HepG2 (cell line): Measurements from ENCODE around the gene SNX18. TPM values are rescaled to one million over a fixed set of nuclear protein-coding genes. Genes with fewer than 3 reads are reported as not detected.

Experiments
- ATAC-seq: fragments of 200-7000 bp; cut with Tn5 transposase; 3 replicates; pipeline ENCODE4 v1.9.1; 2020; ENCODE audit warnings: mild to moderate bottlenecking, moderate library complexity
- BruUV-seq: library from RNA; stranded (reverse); fragments of 400-500 nt; replicated peaks from 2 replicates; lab custom pipeline; 2021; lab: Mats Ljungman, UMichigan
- CTCF ChIA-PET: fragments of 300-600 bp; formaldehyde crosslinking; extraction: SDS; loops from one replicate; lab custom pipeline; 2021; ENCODE audit warnings: low total read pairs, inconsistent platforms, low intra/inter-chr PET ratio; lab: Yijun Ruan, JAX
- POLR2A ChIA-PET: fragments of 350-600 bp; sonication (Branson Sonifier 250); formaldehyde crosslinking; loops from one replicate; lab custom pipeline; 2020; ENCODE audit warnings: antibody characterized with exemption, inconsistent platforms; lab: Yijun Ruan, JAX
- DNase-seq: peaks from one replicate; pipeline ENCODE4 v3.0.0-alpha.2; 2015; ENCODE audit warnings: low spot score
- FAIRE-seq: peaks from 3 replicates; lab custom pipeline; 2011; peaks lifted over from hg19 to GRCh38; lab: Jason Lieb, UNC
- H2AFZ ChIP-seq: one replicate; pipeline ENCODE4 v1.6.1; 2011; ENCODE audit warnings: low read length, inconsistent platforms
- H3K27ac ChIP-seq: fragments of 300-600 bp; 3 replicates; pipeline ENCODE4 v1.8.0; 2011; ENCODE audit warnings: mixed run types, mild to moderate bottlenecking, mixed read lengths, low read length, inconsistent platforms; ENCODE audit not compliant: insufficient read depth; ENCODE audit errors: extremely low read length
- H3K27me3 ChIP-seq, 2 experiments: fragments of 200-600 bp in 1 of 2; 2 replicates in 1 of 2; 3 replicates in 1 of 2; pipeline versions ENCODE4 v1.6.0 to v1.8.0; 2011; ENCODE audit warnings: low read length in 2 of 2, mild to moderate bottlenecking in 2 of 2, moderate library complexity in 2 of 2, inconsistent platforms in 1 of 2; ENCODE audit not compliant: insufficient read depth in 2 of 2, control insufficient read depth in 1 of 2
- H3K36me3 ChIP-seq, 2 experiments: fragments of 200-600 bp in 1 of 2; replicated peaks in 1 of 2; 2 replicates in 1 of 2; 3 replicates in 1 of 2; pipeline versions ENCODE4 v1.5.1 to v1.8.0; 2011; ENCODE audit warnings: low read length in 2 of 2, inconsistent platforms in 1 of 2; ENCODE audit not compliant: insufficient read depth in 2 of 2, control insufficient read depth in 1 of 2
- H3K4me1 ChIP-seq: 2 replicates; pipeline ENCODE4 v1.5.1; 2012; ENCODE audit warnings: low read length, inconsistent platforms; ENCODE audit not compliant: insufficient read depth
- H3K4me2 ChIP-seq: 2 replicates; pipeline ENCODE4 v1.6.0; 2011; ENCODE audit warnings: low read depth, low read length, inconsistent platforms
- H3K4me3 ChIP-seq, 3 experiments: fragments of 200-600 bp in 1 of 3; sonication (generic), shearing (Covaris generic) in 1 of 3; replicated peaks in 1 of 3; 2 replicates each; pipeline ENCODE4 v1.5.1; 2011 to 2016; ENCODE audit warnings: low read length in 3 of 3, inconsistent platforms in 2 of 3, low read depth in 2 of 3, mild to moderate bottlenecking in 2 of 3, control low read depth in 1 of 3, mixed read lengths in 1 of 3; ENCODE audit not compliant: insufficient read depth in 1 of 3
- H3K79me2 ChIP-seq: one replicate; pipeline ENCODE4 v1.6.1; 2011; ENCODE audit warnings: low read length, inconsistent platforms; ENCODE audit not compliant: insufficient read depth
- H3K9ac ChIP-seq: 2 replicates; pipeline ENCODE4 v1.6.0; 2011; ENCODE audit warnings: mild to moderate bottlenecking, low read depth, low read length, inconsistent platforms; ENCODE audit not compliant: insufficient read depth
- H3K9me3 ChIP-seq: 2 replicates; pipeline ENCODE4 v1.5.1; 2012; ENCODE audit warnings: mild to moderate bottlenecking, low read length
- H4K20me1 ChIP-seq: 2 replicates; pipeline ENCODE4 v1.6.0; 2011; ENCODE audit warnings: inconsistent platforms, mild to moderate bottlenecking, low read length, moderate library complexity; ENCODE audit not compliant: insufficient read depth
- AKAP8 ChIP-seq: sonication (generic); formaldehyde crosslinking; IDR thresholded peaks from 2 replicates; pipeline ENCODE4 v1.5.1; 2020; ENCODE audit warnings: mild to moderate bottlenecking, missing genetic modification reagents
- ATRX ChIP-seq: sonication (generic); formaldehyde crosslinking; IDR thresholded peaks from 2 replicates; pipeline ENCODE4 v1.4.0; 2020; ENCODE audit warnings: missing genetic modification reagents, borderline replicate concordance
- DNMT3B ChIP-seq: conservative IDR thresholded peaks from 2 replicates; pipeline ENCODE4 v1.6.1; 2016; ENCODE audit warnings: missing biosample characterization, control low read depth
- ETV5 ChIP-seq: IDR thresholded peaks from 2 replicates; pipeline ENCODE4 v1.6.1; 2018; ENCODE audit warnings: missing biosample characterization, missing genetic modification reagents, inconsistent platforms, borderline replicate concordance
- FOXA1 ChIP-seq, 2 experiments: fragments of 450-650 bp in 1 of 2; sonication (generic) in 1 of 2; formaldehyde crosslinking in 1 of 2; IDR thresholded peaks; 2 replicates each; pipeline versions ENCODE4 v1.4.0 to v1.6.1; 2016 to 2020; ENCODE audit warnings: missing genetic modification reagents in 1 of 2
- GATA4 ChIP-seq: sonication (generic); IDR thresholded peaks from 2 replicates; pipeline ENCODE4 v1.6.1; 2016; ENCODE audit warnings: antibody characterized with exemption, low read depth, borderline replicate concordance
- MTA1 ChIP-seq: sonication (generic); formaldehyde crosslinking; IDR thresholded peaks from 2 replicates; pipeline ENCODE4 v1.4.0; 2020; ENCODE audit warnings: missing genetic modification reagents, mild to moderate bottlenecking, borderline replicate concordance
- MYNN ChIP-seq: sonication (generic); formaldehyde crosslinking; IDR thresholded peaks from 2 replicates; pipeline ENCODE4 v1.4.0; 2020; ENCODE audit warnings: mild to moderate bottlenecking, low read depth, missing genetic modification reagents
- NR2F6 ChIP-seq, 2 experiments: IDR thresholded peaks; 2 replicates each; pipeline ENCODE4 v1.6.1; 2016; ENCODE audit warnings: antibody characterized with exemption in 1 of 2, mild to moderate bottlenecking in 1 of 2
- REPIN1 ChIP-seq: sonication (generic); formaldehyde crosslinking; IDR thresholded peaks from 2 replicates; pipeline ENCODE4 v1.8.0; 2022; ENCODE audit warnings: missing genetic modification reagents, low read depth, mild to moderate bottlenecking, borderline replicate concordance
- RFXAP ChIP-seq: sonication (generic); formaldehyde crosslinking; IDR thresholded peaks from 2 replicates; pipeline ENCODE4 v1.4.0; 2020; ENCODE audit warnings: missing genetic modification reagents, borderline replicate concordance
- ZFP82 ChIP-seq: sonication (generic); formaldehyde crosslinking; IDR thresholded peaks from 2 replicates; pipeline ENCODE4 v1.5.1; 2020; ENCODE audit warnings: mild to moderate bottlenecking, missing genetic modification reagents, borderline replicate concordance
- WGBS: methylation state at CpG from one replicate; pipeline ENCODE4 v1.1.6; 2017; ENCODE audit warnings: low lambda C conversion rate; 5-methylcytosine and 5-hydroxymethylcytosine counted together
- in situ Hi-C: cut with HindIII; loops from 2 replicates; pipeline ENCODE4 v1.10.0; 2017; ENCODE audit warnings: low pct_unique_long_range_greater_than_20kb; ENCODE audit not compliant: extremely low pct_ligation_motif_present
- intact Hi-C: fragments of 100-400 bp; cut with micrococcal nuclease; formaldehyde crosslinking; loops from one replicate; pipeline ENCODE4 v1.10.0; 2022; ENCODE audit not compliant: unreplicated experiment
- polyA plus RNA-seq, 8 experiments: library from polyadenylated mRNA; depleted of rRNA in 3 of 8; stranded (reverse) in 7 of 8; unstranded in 1 of 8; fragments of >200 nt; fragmentation: Illumina TruSeq in 4 of 8; extraction: Trizol in 4 of 8; gene quantifications; 2 replicates each; pipeline versions ENCODE4 v1.2.1 to v1.2.3, GENCODE V29; 2011 to 2016; ENCODE audit warnings: low read depth in 4 of 8, missing spikeins in 1 of 8, mixed read lengths in 1 of 8; ENCODE audit not compliant: insufficient read depth in 1 of 8
- total RNA-seq, 5 experiments: library from RNA; depleted of rRNA; stranded (reverse); fragments of >200 nt; fragmentation: Illumina TruSeq; extraction: Trizol; gene quantifications; 2 replicates each; pipeline ENCODE4 v1.2.3, GENCODE V29; 2016; ENCODE audit warnings: low read depth in 1 of 5

SNX18 gene
- total and polyA plus RNA-seq, 2 of the 13 experiments (the other 11 are each of a cell fraction or from before 2014, with no cell fraction given), result 2.3 to 6.2 TPM

DNA sequence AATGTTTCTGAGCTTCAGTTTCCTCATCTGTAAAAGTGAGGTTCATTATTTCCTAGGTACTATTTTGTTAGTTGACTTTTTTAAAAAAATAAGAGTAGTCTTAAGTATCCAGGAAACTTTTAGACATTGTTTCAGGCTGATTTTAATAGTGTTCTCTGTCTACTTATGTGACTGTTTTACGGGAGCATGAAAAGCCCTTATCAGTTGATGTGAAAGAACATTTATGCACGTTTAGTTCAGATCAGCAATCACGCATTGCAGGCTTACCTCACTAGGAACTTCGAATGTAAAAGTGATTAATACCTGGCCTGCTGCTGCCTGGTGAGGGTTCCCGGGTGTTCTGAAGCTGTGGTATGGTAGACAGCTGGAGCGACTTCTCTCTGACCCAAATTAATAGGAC is 8.1 kb downstream of the SNX18 start:
- peaks cover 9% of the 10 kb centered on the region for H3K4me1 ChIP-seq
- in situ Hi-C loops (no loop called here), intact Hi-C loops (loop anchor here (10.0 kb wide), 1 partner anchor 99 kb away; no protein-coding TSS in a partner anchor)
- no peak for ATAC-seq
- H3K9ac ChIP-seq, result no peak overlapping the region
- 99% methylated on average over 6 of the region's 6 CpGs for WGBS
- peaks cover 17% of the 10 kb centered on the region for H3K79me2 ChIP-seq
- H3K4me3 ChIP-seq, result no peak overlapping the region
- H3K27ac ChIP-seq, result no peak overlapping the region
- H3K36me3 ChIP-seq, result no peaks in the 10 kb centered on the region
- BruUV-seq, result no TSS peak
- no peak for DNase-seq
- no peak overlapping the region for H2AFZ ChIP-seq
- H3K27me3 ChIP-seq, result no peaks in the 10 kb centered on the region
- H4K20me1 ChIP-seq, result no peaks in the 10 kb centered on the region
- no peaks in the 10 kb centered on the region for H3K9me3 ChIP-seq
- POLR2A ChIA-PET, result no interaction called here
- TF ChIP-seq GATA4 (no peak), MTA1 (no peak), ETV5 (CRISPR knock-in tag) (no peak), AKAP8 (CRISPR knock-in tag) (no peak), MYNN (CRISPR knock-in tag) (no peak), FOXA1 (IDR thresholded peaks at IDR 0.05) (no peak), FOXA1 (CRISPR knock-in tag; IDR thresholded peaks at IDR 0.05) (no peak), DNMT3B (CRISPR knock-in tag) (no peak), NR2F6 (IDR thresholded peaks at IDR 0.05) (no peak), NR2F6 (CRISPR knock-in tag; IDR thresholded peaks at IDR 0.05) (no peak), REPIN1 (CRISPR knock-in tag) (no peak), RFXAP (CRISPR knock-in tag) (no peak), ZFP82 (no peak), ATRX (CRISPR knock-in tag) (no peak)
- no peak overlapping the region for H3K4me2 ChIP-seq
- CTCF ChIA-PET, result no interaction called here
- no peak for FAIRE-seq
